K562 (cell line): ENCODE measurements around the gene CD34. TPM values are rescaled to one million over a fixed set of nuclear protein-coding genes. Genes with fewer than 3 reads are reported as not detected.

Experiments
- ATAC-seq: fragments of 200-7000 bp; cut with Tn5 transposase; 3 replicates; pipeline ENCODE4 v1.9.1; 2020; ENCODE audit warnings: moderate library complexity
- BruUV-seq: library from RNA; stranded (reverse); fragments of 400-500 nt; replicated peaks from 2 replicates; lab custom pipeline; 2021; lab: Mats Ljungman, UMichigan
- CTCF ChIA-PET: fragments of 300-600 bp; formaldehyde crosslinking; extraction: SDS; loops from one replicate; lab custom pipeline; 2021; ENCODE audit warnings: low intra/inter-chr PET ratio; lab: Yijun Ruan, JAX
- POLR2A ChIA-PET: fragments of 300-600, 350-650 bp; sonication (Branson Sonifier 250); formaldehyde crosslinking; extraction: SDS; loops from one replicate; lab custom pipeline; 2021; ENCODE audit warnings: antibody characterized with exemption, inconsistent platforms; lab: Yijun Ruan, JAX
- DNase-seq, 4 experiments: peaks; one replicate each; pipeline versions ENCODE4 v3.0.0 to v3.0.0-alpha.2; 2011 to 2018; ENCODE audit warnings: low spot score in 3 of 4, mixed read lengths in 3 of 4; ENCODE audit errors: extremely low read depth in 1 of 4
- FAIRE-seq: peaks from 2 replicates; lab custom pipeline; 2011; peaks lifted over from hg19 to GRCh38; lab: Jason Lieb, UNC
- H2AFZ ChIP-seq: 2 replicates; pipeline ENCODE4 v1.6.0; 2011; ENCODE audit warnings: low read depth, low read length, control low read depth, inconsistent platforms
- H3K27ac ChIP-seq: fragments of 200-600 bp; 3 replicates; pipeline ENCODE4 v1.8.0; 2011; ENCODE audit warnings: low read depth, mild to moderate bottlenecking, control low read depth, inconsistent platforms, low read length, moderate library complexity, mixed read lengths; ENCODE audit errors: extremely low read depth
- H3K27me3 ChIP-seq, 2 experiments: fragments of 300-600 bp in 1 of 2; 2 replicates in 1 of 2; 3 replicates in 1 of 2; pipeline versions ENCODE4 v1.6.0 to v1.8.0; 2011; ENCODE audit warnings: inconsistent platforms in 2 of 2, low read length in 2 of 2, mild to moderate bottlenecking in 1 of 2, mixed read lengths in 1 of 2, moderate library complexity in 1 of 2; ENCODE audit not compliant: control insufficient read depth in 2 of 2, insufficient read depth in 2 of 2
- H3K36me3 ChIP-seq: fragments of 300-600 bp; 3 replicates; pipeline ENCODE4 v1.8.0; 2011; ENCODE audit warnings: mild to moderate bottlenecking, low read length, inconsistent platforms; ENCODE audit not compliant: control insufficient read depth, insufficient read depth
- H3K4me1 ChIP-seq, 2 experiments: fragments of 200-600 bp in 1 of 2; replicated peaks in 1 of 2; 2 replicates in 1 of 2; 3 replicates in 1 of 2; pipeline versions ENCODE4 v1.5.1 to v1.8.0; 2011; ENCODE audit warnings: inconsistent platforms in 2 of 2, low read length in 2 of 2, mild to moderate bottlenecking in 1 of 2, mixed read lengths in 1 of 2, moderate library complexity in 1 of 2; ENCODE audit not compliant: control insufficient read depth in 2 of 2, insufficient read depth in 2 of 2
- H3K4me2 ChIP-seq: 2 replicates; pipeline ENCODE4 v1.6.1; 2011; ENCODE audit warnings: low read length, control low read depth, inconsistent platforms, mixed read lengths; ENCODE audit not compliant: insufficient read depth
- H3K4me3 ChIP-seq: fragments of 200-600 bp; sonication (generic), shearing (Covaris generic); 2 replicates; pipeline ENCODE4 v1.5.1; 2016; ENCODE audit warnings: control low read depth, inconsistent platforms
- H3K79me2 ChIP-seq: fragments of 200-600 bp; 3 replicates; pipeline ENCODE4 v1.8.0; 2011; ENCODE audit warnings: low read length, inconsistent platforms; ENCODE audit not compliant: control insufficient read depth, insufficient read depth
- H3K9ac ChIP-seq, 2 experiments: 2 replicates each; pipeline versions ENCODE4 v1.6.0 to v1.6.1; 2011; ENCODE audit warnings: low read depth in 2 of 2, low read length in 2 of 2, control low read depth in 1 of 2, inconsistent platforms in 1 of 2, mild to moderate bottlenecking in 1 of 2, mixed read lengths in 1 of 2; ENCODE audit not compliant: insufficient read depth in 1 of 2
- H3K9me1 ChIP-seq: one replicate; pipeline ENCODE4 v1.6.0; 2011; ENCODE audit warnings: inconsistent platforms, mild to moderate bottlenecking, low read length, moderate library complexity; ENCODE audit not compliant: control insufficient read depth, insufficient read depth
- H3K9me3 ChIP-seq: replicated peaks from 2 replicates; pipeline ENCODE4 v1.5.1; 2011; ENCODE audit warnings: low read depth, low read length, inconsistent platforms; ENCODE audit not compliant: control insufficient read depth, insufficient read depth
- H4K20me1 ChIP-seq: replicated peaks from 2 replicates; pipeline ENCODE4 v1.6.1; 2011; ENCODE audit warnings: low read length, inconsistent platforms, mixed read lengths; ENCODE audit not compliant: control insufficient read depth, insufficient read depth
- C11orf30 ChIP-seq: fragments of 450-650 bp; IDR thresholded peaks from 2 replicates; pipeline ENCODE4 v1.6.1; 2016; ENCODE audit warnings: low read depth, mild to moderate bottlenecking
- CBX8 ChIP-seq: fragments of 200-600 bp; sonication (generic); IDR thresholded peaks from 2 replicates; pipeline ENCODE4 v1.6.1; 2012; ENCODE audit warnings: borderline replicate concordance, mixed run types, low read depth, mild to moderate bottlenecking, moderate library complexity, mixed read lengths, low read length, control low read depth, inconsistent platforms; ENCODE audit not compliant: poor library complexity, severe bottlenecking; ENCODE audit errors: extremely low read depth
- HMGN3 ChIP-seq: IDR thresholded peaks from 2 replicates; pipeline ENCODE4 v1.6.1; 2011; ENCODE audit warnings: borderline replicate concordance, low read depth, mild to moderate bottlenecking, mixed read lengths, low read length; ENCODE audit not compliant: insufficient read length; ENCODE audit errors: extremely low read depth
- HNRNPLL ChIP-seq: fragments of 200-400 bp; formaldehyde crosslinking; IDR thresholded peaks from 2 replicates; pipeline ENCODE4 v1.6.1; 2017; ENCODE audit warnings: low read length, low read depth, mild to moderate bottlenecking; ENCODE audit not compliant: poor library complexity, severe bottlenecking
- JUN ChIP-seq, 2 experiments: sonication (generic) in 1 of 2; formaldehyde crosslinking in 1 of 2; IDR thresholded peaks; 2 replicates each; pipeline versions ENCODE4 v1.6.1 to v1.8.0; 2012 to 2022; ENCODE audit warnings: borderline replicate concordance in 2 of 2, mild to moderate bottlenecking in 2 of 2, improper control_type of control experiment in 1 of 2, low read depth in 1 of 2, low read length in 1 of 2, missing genetic modification reagents in 1 of 2
- LCOR ChIP-seq: sonication (generic); formaldehyde crosslinking; IDR thresholded peaks from 2 replicates; pipeline ENCODE4 v1.8.0; 2022; ENCODE audit warnings: mild to moderate bottlenecking, missing genetic modification reagents
- MAFF ChIP-seq: IDR thresholded peaks from 2 replicates; pipeline ENCODE4 v1.6.1; 2012; ENCODE audit warnings: low read length, improper control_type of control experiment
- MAFG ChIP-seq: fragments of 450-650 bp; conservative IDR thresholded peaks from 2 replicates; pipeline ENCODE4 v1.6.1; 2016; ENCODE audit warnings: missing genetic modification characterization, missing compliant biosample characterization
- NCOA1 ChIP-seq: fragments of 450-650 bp; IDR thresholded peaks from 2 replicates; pipeline ENCODE4 v1.6.1; 2016; ENCODE audit warnings: low read depth
- PPARD ChIP-seq: fragments of 250-450 bp; sonication (Bioruptor Pico); IDR thresholded peaks from 2 replicates; pipeline ENCODE4 v1.8.0; 2022; ENCODE audit warnings: inconsistent platforms, mild to moderate bottlenecking, moderate library complexity
- RUNX1 ChIP-seq: sonication (generic); IDR thresholded peaks from 2 replicates; pipeline ENCODE4 v1.6.1; 2016; ENCODE audit warnings: antibody characterized with exemption, low read depth
- SMARCA5 ChIP-seq: fragments of 450-650 bp; IDR thresholded peaks from 2 replicates; pipeline ENCODE4 v1.6.1; 2016
- ZNF23 ChIP-seq: fragments of 250-450 bp; sonication (Bioruptor Pico); IDR thresholded peaks from 2 replicates; pipeline ENCODE4 v1.4.0; 2020; ENCODE audit warnings: mild to moderate bottlenecking
- ZNF316 ChIP-seq: fragments of 450-650 bp; IDR thresholded peaks from 2 replicates; pipeline ENCODE4 v1.6.1; 2016
- WGBS: fragments of 100-300 bp; shearing (Covaris generic); methylation state at CpG from one replicate; pipeline ENCODE4 v1.1.6; 2016; ENCODE audit warnings: low coverage, mixed read lengths; ENCODE audit not compliant: insufficient coverage; ENCODE audit errors: missing lambda C conversion rate; 5-methylcytosine and 5-hydroxymethylcytosine counted together
- in situ Hi-C: fragments of 300-500 bp; cut with MboI; formaldehyde crosslinking; loops from 4 replicates; pipeline ENCODE4 v1.15.0; 2018; ENCODE audit warnings: inconsistent platforms, mixed read lengths
- intact Hi-C: fragments of 100-400 bp; cut with micrococcal nuclease; formaldehyde crosslinking; loops from 2 replicates; pipeline ENCODE4 v1.14.2; 2022
- polyA plus RNA-seq, 8 experiments: library from polyadenylated mRNA; depleted of rRNA in 4 of 8; stranded (reverse) in 5 of 8; unstranded in 3 of 8; fragments of >200 nt; fragmentation: Nextera tagmentation in 2 of 8; fragmentation: Illumina TruSeq in 1 of 8; extraction: Ambion mirVana in 2 of 8; extraction: Trizol in 1 of 8; gene quantifications; 2 replicates each; pipeline versions ENCODE4 v1.2.1 to v1.2.3, GENCODE V29; 2011 to 2014; ENCODE audit warnings: inconsistent platforms in 1 of 8, missing spikeins in 1 of 8
- total RNA-seq, 7 experiments: library from RNA; depleted of rRNA in 6 of 7; stranded (reverse); fragments of >200 nt in 6 of 7; fragmentation: Illumina TruSeq in 2 of 7; extraction: Trizol in 2 of 7; gene quantifications; 2 replicates each; pipeline versions ENCODE4 v1.2.1 to v1.2.3, GENCODE V29; 2011 to 2021; ENCODE audit warnings: low replicate concordance in 1 of 7
- TF ChIP-seq, protein P1 (sequence below): fragments of 250-450 bp; sonication (Bioruptor Pico); IDR thresholded peaks from 2 replicates; pipeline ENCODE4 v1.8.0; 2022; ENCODE audit warnings: moderate library complexity, mild to moderate bottlenecking, inconsistent platforms
- TF ChIP-seq, protein P2 (sequence below): fragments of 450-650 bp; IDR thresholded peaks from 2 replicates; pipeline ENCODE4 v1.6.1; 2016
- TF ChIP-seq, protein P3 (sequence below): sonication (generic); formaldehyde crosslinking; IDR thresholded peaks from 2 replicates; pipeline ENCODE4 v1.5.0; 2020; ENCODE audit warnings: missing genetic modification reagents

CD34 gene
- total and polyA plus RNA-seq, 9 of the 15 experiments (the other 6 are each of a cell fraction or from before 2014, with no cell fraction given), result not detected

DNA sequence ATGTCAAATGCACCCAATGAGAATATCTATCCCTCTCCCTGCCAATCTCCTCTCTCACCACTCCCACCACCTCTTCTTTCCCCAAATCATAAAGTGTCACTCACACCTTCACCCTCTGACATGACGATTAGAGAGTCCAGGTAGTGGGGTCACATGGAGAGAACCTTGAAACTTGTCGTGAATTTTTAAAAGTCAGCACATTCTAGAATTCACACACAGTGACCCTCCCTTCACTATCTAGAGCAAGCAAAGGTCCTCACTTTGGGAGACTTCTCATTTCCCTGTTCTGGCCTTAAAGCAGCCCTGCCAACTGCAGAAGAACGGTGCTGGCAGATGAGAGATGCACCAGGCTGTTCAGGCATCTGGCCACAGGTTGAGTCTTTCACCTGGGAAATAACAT is 61.9 kb downstream of the CD34 start:
- H3K9me3 ChIP-seq, result no peaks in the 10 kb centered on the region
- H3K9me1 ChIP-seq, result no peaks in the 10 kb centered on the region
- H3K36me3 ChIP-seq, result peaks cover 2% of the 10 kb centered on the region; the same call in 1 of the 3 replicates
- no peak for DNase-seq
- H3K27ac ChIP-seq, result no peak overlapping the region
- no peak for ATAC-seq
- peak; percentile 19 for FAIRE-seq
- in situ Hi-C loops (no loop called here), intact Hi-C loops (no loop called here)
- H3K9ac ChIP-seq, result no peak overlapping the region
- peaks cover 0 to 28% of the 10 kb centered on the region in 2 experiments; a peak in 4 of 5 replicates for H3K4me1 ChIP-seq
- H3K27me3 ChIP-seq, result no peaks in the 10 kb centered on the region
- ChIA-PET CTCF (no interaction called here), POLR2A (interaction anchor here (0.7 to 1.3 kb wide), 6 partner anchors 9 to 74 kb away, joined by 3 to 6 read pairs (median 4); no protein-coding TSS in a partner anchor)
- H3K4me3 ChIP-seq, result no peak overlapping the region
- BruUV-seq, result no TSS peak
- H4K20me1 ChIP-seq, result no peaks in the 10 kb centered on the region; the same call in 1 of the 2 replicates
- H3K79me2 ChIP-seq, result no peaks in the 10 kb centered on the region; the same call in 2 of the 3 replicates
- 29% methylated on average over 3 of the region's 3 CpGs for WGBS
- no peak overlapping the region for H2AFZ ChIP-seq
- H3K4me2 ChIP-seq, result no peak overlapping the region
- 0 out of 2 replicates have a peak, but pooled peaks have one; percentile 16 for TF ChIP-seq MAFF
- TF ChIP-seq RUNX1, result no peak
- peak; percentile 90 for TF ChIP-seq ZNF316
- no peak for TF ChIP-seq HNRNPLL
- no peak for TF ChIP-seq LCOR (CRISPR knock-in tag)
- TF ChIP-seq, protein P1, sequence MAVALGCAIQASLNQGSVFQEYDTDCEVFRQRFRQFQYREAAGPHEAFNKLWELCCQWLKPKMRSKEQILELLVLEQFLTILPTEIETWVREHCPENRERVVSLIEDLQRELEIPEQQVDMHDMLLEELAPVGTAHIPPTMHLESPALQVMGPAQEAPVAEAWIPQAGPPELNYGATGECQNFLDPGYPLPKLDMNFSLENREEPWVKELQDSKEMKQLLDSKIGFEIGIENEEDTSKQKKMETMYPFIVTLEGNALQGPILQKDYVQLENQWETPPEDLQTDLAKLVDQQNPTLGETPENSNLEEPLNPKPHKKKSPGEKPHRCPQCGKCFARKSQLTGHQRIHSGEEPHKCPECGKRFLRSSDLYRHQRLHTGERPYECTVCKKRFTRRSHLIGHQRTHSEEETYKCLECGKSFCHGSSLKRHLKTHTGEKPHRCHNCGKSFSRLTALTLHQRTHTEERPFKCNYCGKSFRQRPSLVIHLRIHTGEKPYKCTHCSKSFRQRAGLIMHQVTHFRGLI (CRISPR knock-in tag), result no peak
- TF ChIP-seq, protein P2, sequence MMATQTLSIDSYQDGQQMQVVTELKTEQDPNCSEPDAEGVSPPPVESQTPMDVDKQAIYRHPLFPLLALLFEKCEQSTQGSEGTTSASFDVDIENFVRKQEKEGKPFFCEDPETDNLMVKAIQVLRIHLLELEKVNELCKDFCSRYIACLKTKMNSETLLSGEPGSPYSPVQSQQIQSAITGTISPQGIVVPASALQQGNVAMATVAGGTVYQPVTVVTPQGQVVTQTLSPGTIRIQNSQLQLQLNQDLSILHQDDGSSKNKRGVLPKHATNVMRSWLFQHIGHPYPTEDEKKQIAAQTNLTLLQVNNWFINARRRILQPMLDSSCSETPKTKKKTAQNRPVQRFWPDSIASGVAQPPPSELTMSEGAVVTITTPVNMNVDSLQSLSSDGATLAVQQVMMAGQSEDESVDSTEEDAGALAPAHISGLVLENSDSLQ, result peak; percentile 37
- TF ChIP-seq ZNF23, result no peak
- TF ChIP-seq MAFG (tag), result peak; percentile 76
- TF ChIP-seq HMGN3, result no peak
- TF ChIP-seq C11orf30, result peak; percentile 81
- no peak for TF ChIP-seq SMARCA5
- TF ChIP-seq PPARD (CRISPR knock-in tag), result no peak
- no peak for TF ChIP-seq NCOA1
- no peak for TF ChIP-seq JUN (IDR thresholded peaks at IDR 0.05; ENCODE audit: borderline replicate concordance, low read depth, low read length)
- TF ChIP-seq JUN (CRISPR knock-in tag; IDR thresholded peaks at IDR 0.05; ENCODE audit: borderline replicate concordance), result no peak
- TF ChIP-seq, protein P3, sequence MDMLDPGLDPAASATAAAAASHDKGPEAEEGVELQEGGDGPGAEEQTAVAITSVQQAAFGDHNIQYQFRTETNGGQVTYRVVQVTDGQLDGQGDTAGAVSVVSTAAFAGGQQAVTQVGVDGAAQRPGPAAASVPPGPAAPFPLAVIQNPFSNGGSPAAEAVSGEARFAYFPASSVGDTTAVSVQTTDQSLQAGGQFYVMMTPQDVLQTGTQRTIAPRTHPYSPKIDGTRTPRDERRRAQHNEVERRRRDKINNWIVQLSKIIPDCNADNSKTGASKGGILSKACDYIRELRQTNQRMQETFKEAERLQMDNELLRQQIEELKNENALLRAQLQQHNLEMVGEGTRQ, result no peak
- TF ChIP-seq CBX8, result no peak
